Stomach smooth muscle (tissue), 2 donors: ENCODE data around the gene AIF1.

ENCODE experiments used
- H3K27ac ChIP-seq: one replicate; pipeline ENCODE4 v1.7.0; 2013; ENCODE audit warnings: mild to moderate bottlenecking, low read length, inconsistent platforms
- H3K27me3 ChIP-seq, 2 donors: one replicate each; pipeline ENCODE4 v1.7.0; 2013; ENCODE audit warnings: low read length in 2 of 2; ENCODE audit not compliant: insufficient read depth in 2 of 2, control insufficient read depth in 1 of 2
- H3K36me3 ChIP-seq, 2 donors: one replicate each; pipeline ENCODE4 v1.7.0; 2013; ENCODE audit warnings: low read length in 2 of 2; ENCODE audit not compliant: control insufficient read depth in 2 of 2, insufficient read depth in 2 of 2
- H3K4me1 ChIP-seq: one replicate; pipeline ENCODE4 v1.7.0; 2013; ENCODE audit warnings: low read length; ENCODE audit not compliant: control insufficient read depth, insufficient read depth
- H3K4me3 ChIP-seq, 2 donors: one replicate each; pipeline ENCODE4 v1.7.0; 2013; ENCODE audit warnings: low read length in 2 of 2
- H3K9ac ChIP-seq, 2 donors: one replicate each; pipeline ENCODE4 v1.7.0; 2013; ENCODE audit warnings: low read length in 2 of 2, mild to moderate bottlenecking in 1 of 2
- H3K9me3 ChIP-seq, 2 donors: one replicate each; pipeline ENCODE4 v1.7.0; 2013; ENCODE audit warnings: low read length in 2 of 2; ENCODE audit not compliant: control insufficient read depth in 2 of 2
- donor health status: healthy.
- donor health status: Pancreatic carcinoma.

The AIF1 gene

GRCh38 chr6:31652925-31653724 is 38.1 kb downstream of the AIF1 start:
- no peaks in the 10 kb centered on the region for H3K27me3 ChIP-seq
- peak overlapping the region; percentile 78 to 96 for H3K4me3 ChIP-seq
- peaks cover 16 to 28% of the 10 kb centered on the region in 2 donors for H3K36me3 ChIP-seq
- peak overlapping the region; percentile 84 to 99 for H3K9ac ChIP-seq
- peak overlapping the region; percentile 98 for H3K27ac ChIP-seq
- H3K9me3 ChIP-seq, result no peaks in the 10 kb centered on the region
- peaks cover 25% of the 10 kb centered on the region for H3K4me1 ChIP-seq

- Histone ChIP-seq H3K4me3 (no peak overlapping the region), H3K27ac (no peak overlapping the region), H3K36me3 (peaks cover 0 to 16% of the 10 kb centered on the region in 2 donors), H3K27me3 (no peaks in the 10 kb centered on the region), H3K9me3 (no peaks in the 10 kb centered on the region), H3K4me1 (peaks cover 40% of the 10 kb centered on the region), H3K9ac (no peak overlapping the region)
Measured at GRCh38 chr6:31654574-31655348, 39.7 kb downstream of the AIF1 start.

GRCh38 chr6:31655349-31656237 is 40.6 kb downstream of the AIF1 start, which contains the start of gene APOM:
APOM (plus strand) TSS chr6:31655894; CDS start chr6:31655967, 73 bp downstream.
- Histone ChIP-seq H3K36me3 (peaks cover 0 to 16% of the 10 kb centered on the region in 2 donors), H3K27ac (no peak within 1 kb of the TSS), H3K4me1 (peaks cover 44% of the 10 kb centered on the region), H3K9me3 (no peaks in the 10 kb centered on the region), H3K9ac (no peak within 1 kb of the TSS), H3K27me3 (no peaks in the 10 kb centered on the region), H3K4me3 (no peak within 1 kb of the TSS)

GRCh38 chr6:31657406-31658157 is 42.5 kb downstream of the AIF1 start:
- Histone ChIP-seq H3K4me3 (no peak overlapping the region), H3K27me3 (no peaks in the 10 kb centered on the region), H3K9me3 (no peaks in the 10 kb centered on the region), H3K9ac (peak overlapping the region in 1 of 2 donors; percentile 23), H3K27ac (no peak overlapping the region), H3K4me1 (peaks cover 42% of the 10 kb centered on the region), H3K36me3 (peaks cover 0 to 24% of the 10 kb centered on the region in 2 donors)

- Histone ChIP-seq H3K27me3 (no peaks in the 10 kb centered on the region), H3K27ac (no peak overlapping the region), H3K36me3 (peaks cover 0 to 24% of the 10 kb centered on the region in 2 donors)
Measured at GRCh38 chr6:31658158-31658688, 43.2 kb downstream of the AIF1 start.

GRCh38 chr6:31658983-31659648 is 44.1 kb downstream of the AIF1 start:
- peak overlapping the region; percentile 93 to 98 for H3K9ac ChIP-seq
- H3K4me1 ChIP-seq, result peaks cover 50% of the 10 kb centered on the region
- H3K27ac ChIP-seq, result peak overlapping the region; percentile 87
- H3K9me3 ChIP-seq, result no peaks in the 10 kb centered on the region
- H3K36me3 ChIP-seq, result peaks cover 0 to 24% of the 10 kb centered on the region in 2 donors
- peak overlapping the region; percentile 96 to 97 for H3K4me3 ChIP-seq
- no peaks in the 10 kb centered on the region for H3K27me3 ChIP-seq

More at GRCh38 chr6:31658158-31658688, 43.2 kb downstream of the AIF1 start:
- H3K4me1 ChIP-seq, result peaks cover 46% of the 10 kb centered on the region
- H3K4me3 ChIP-seq, result peak overlapping the region in 1 of 2 donors; percentile 8
- H3K9ac ChIP-seq, result peak overlapping the region; percentile 23 to 55
- no peaks in the 10 kb centered on the region for H3K9me3 ChIP-seq

GRCh38 chr6:31659649-31660380 is 44.8 kb downstream of the AIF1 start:
- Histone ChIP-seq H3K27me3 (no peaks in the 10 kb centered on the region), H3K4me1 (peaks cover 54% of the 10 kb centered on the region), H3K36me3 (peaks cover 0 to 24% of the 10 kb centered on the region in 2 donors), H3K9ac (peak overlapping the region; percentile 93 to 98), H3K27ac (peak overlapping the region; percentile 87), H3K4me3 (peak overlapping the region; percentile 96 to 97), H3K9me3 (no peaks in the 10 kb centered on the region)

- peak within 1 kb of the TSS; percentile 96 to 97 for H3K4me3 ChIP-seq
- H3K27ac ChIP-seq, result peak within 1 kb of the TSS; percentile 87
- H3K36me3 ChIP-seq, result peaks cover 0 to 20% of the 10 kb centered on the region in 2 donors
- H3K9me3 ChIP-seq, result no peaks in the 10 kb centered on the region
- no peaks in the 10 kb centered on the region for H3K27me3 ChIP-seq
- H3K9ac ChIP-seq, result peak within 1 kb of the TSS; percentile 93 to 98
- peaks cover 57% of the 10 kb centered on the region for H3K4me1 ChIP-seq
Measured at GRCh38 chr6:31660381-31661261, 45.6 kb downstream of the AIF1 start, which contains the start of gene C6orf47. C6orf47 (minus strand) TSS chr6:31660778; CDS start chr6:31659947, 831 bp downstream.
